K562 treated with DMSO at 1 percent for 24 hours (cell line): ENCODE results near the gene DUSP12. TPM values are rescaled to one million over a fixed set of nuclear protein-coding genes. Genes with fewer than 3 reads are reported as not detected.

ENCODE experiments used
- total RNA-seq: library from RNA; unstranded; fragments of 300-600 nt; gene quantifications from 2 replicates; pipeline ENCODE4 v1.2.3, GENCODE V29; 2022; ENCODE audit warnings: low read depth; ENCODE audit not compliant: insufficient read depth

Gene DUSP12, protein sequence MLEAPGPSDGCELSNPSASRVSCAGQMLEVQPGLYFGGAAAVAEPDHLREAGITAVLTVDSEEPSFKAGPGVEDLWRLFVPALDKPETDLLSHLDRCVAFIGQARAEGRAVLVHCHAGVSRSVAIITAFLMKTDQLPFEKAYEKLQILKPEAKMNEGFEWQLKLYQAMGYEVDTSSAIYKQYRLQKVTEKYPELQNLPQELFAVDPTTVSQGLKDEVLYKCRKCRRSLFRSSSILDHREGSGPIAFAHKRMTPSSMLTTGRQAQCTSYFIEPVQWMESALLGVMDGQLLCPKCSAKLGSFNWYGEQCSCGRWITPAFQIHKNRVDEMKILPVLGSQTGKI
- total RNA-seq, result 36.1 and 41.6 TPM in 2 replicates

DNA sequence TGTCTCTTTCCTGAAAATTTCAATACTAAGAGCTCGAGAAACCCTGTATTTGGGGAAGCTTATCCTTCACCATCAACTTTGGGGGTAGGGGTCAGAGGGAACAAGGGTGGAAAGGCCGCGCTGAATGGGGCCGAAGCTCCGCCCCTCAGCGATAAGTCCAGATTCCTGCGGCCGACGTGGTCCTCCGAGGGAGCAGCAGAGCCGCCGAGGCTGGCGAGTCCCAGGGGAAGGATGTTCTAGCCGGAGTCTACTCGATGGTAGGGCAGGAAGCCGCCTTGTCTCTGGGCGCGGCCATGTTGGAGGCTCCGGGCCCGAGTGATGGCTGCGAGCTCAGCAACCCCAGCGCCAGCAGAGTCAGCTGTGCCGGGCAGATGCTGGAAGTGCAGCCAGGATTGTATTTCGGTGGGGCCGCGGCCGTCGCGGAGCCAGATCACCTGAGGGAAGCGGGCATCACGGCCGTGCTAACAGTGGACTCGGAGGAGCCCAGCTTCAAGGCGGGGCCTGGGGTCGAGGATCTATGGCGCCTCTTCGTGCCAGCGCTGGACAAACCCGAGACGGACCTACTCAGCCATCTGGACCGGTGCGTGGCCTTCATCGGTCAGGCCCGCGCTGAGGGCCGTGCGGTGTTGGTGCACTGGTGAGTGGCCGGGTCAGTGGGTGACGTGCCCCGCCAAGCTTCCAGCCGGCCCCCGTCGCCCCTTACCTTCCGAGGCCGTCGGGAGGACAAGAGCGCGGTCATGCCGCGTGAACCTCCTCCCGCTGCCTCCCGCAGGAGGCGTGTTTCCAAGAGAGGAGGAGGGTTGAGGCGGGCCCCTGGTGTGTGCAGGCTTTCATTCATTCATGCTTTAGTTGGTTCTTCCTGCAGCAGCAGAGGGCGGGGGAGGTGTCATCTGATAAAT is at the start of gene DUSP12:
Gene DUSP12 (plus strand): TSS at position 278 of the 899 bp plus-strand sequence. CDS start 16 bp downstream, at position 294.

DNA sequence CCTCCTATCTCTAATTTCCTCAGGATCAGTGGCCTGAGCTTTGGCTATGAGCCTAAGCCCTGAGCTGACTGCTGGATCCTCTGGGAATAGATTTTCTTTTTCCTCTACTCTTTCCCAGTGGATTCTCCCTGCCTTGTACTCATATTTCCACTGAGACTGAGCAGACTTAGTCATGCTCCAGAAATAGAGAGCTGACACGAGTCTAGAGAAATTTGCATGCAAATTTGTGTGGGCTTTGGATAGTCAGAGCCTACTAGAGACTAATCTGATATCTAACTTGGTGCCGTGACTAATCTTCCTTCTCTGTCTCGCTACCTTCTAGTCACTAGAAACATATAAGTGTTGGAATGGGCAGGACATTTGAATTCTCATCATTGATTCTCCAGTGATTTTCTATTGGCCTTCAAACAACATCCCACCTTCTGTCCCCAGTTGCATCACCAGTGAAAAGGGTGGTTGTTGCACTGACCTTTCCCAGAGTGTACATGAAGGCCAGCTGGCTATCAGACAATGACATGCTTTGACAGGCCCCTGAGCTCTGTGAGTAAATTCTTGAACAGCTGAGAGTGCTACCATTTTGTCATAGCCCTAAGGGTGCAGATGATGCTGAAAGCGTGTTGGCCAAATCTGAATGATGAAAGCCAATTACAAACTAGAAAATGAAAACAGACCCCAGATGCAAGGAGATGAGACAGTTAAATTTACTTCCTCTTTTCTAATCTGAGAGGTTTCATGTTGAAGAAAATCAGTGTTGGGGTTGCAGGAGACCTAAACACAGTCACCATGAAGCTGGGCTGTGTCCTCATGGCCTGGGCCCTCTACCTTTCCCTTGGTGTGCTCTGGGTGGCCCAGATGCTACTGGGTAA is 42.9 kb upstream of the DUSP12 start, which contains the start of gene FCRLA:
Gene FCRLA (plus strand): TSS at position 748 of the 866 bp plus-strand sequence. CDS start 36 bp downstream, at position 784.

DNA sequence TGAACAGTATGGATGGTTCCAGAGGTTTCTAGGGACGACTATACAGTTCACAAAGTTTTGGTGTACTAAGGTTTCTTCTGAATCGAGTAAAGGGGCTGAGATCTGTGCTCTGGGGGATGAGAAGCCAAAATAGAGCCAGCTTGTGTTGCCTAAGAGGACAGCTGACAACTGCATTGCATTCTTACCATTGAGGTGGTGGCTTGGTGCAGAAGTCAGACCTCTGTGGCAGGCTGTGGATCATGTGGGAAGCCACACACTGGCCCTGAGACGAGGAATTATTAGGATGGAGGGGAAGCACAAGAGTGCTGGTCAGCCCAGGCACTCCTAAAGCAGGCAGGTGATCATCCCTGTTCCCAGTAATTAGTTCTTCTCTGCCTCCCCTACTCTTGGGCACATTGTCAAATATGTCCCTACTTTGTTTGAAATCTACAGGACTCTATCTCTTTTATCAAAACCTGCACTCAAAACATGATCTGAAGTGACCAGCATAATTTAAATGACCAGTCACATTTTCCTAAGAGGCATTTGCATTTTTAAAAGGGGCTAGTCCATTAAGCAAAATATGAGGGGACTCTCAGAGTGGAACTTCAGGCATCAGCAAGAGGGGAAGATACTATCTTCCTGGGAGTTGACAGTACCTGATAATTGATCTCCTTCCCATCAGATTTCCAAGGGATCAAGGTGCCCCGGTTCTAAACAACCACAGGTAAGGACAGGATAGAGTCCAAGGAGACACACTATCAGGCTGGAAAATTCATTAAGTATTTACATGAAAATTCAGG is 28.4 kb upstream of the DUSP12 start, which contains the start of gene FCRLB:
Gene FCRLB (plus strand): TSS at position 589 of the 782 bp plus-strand sequence. CDS start 1,129 bp downstream, outside the sequence.

DNA sequence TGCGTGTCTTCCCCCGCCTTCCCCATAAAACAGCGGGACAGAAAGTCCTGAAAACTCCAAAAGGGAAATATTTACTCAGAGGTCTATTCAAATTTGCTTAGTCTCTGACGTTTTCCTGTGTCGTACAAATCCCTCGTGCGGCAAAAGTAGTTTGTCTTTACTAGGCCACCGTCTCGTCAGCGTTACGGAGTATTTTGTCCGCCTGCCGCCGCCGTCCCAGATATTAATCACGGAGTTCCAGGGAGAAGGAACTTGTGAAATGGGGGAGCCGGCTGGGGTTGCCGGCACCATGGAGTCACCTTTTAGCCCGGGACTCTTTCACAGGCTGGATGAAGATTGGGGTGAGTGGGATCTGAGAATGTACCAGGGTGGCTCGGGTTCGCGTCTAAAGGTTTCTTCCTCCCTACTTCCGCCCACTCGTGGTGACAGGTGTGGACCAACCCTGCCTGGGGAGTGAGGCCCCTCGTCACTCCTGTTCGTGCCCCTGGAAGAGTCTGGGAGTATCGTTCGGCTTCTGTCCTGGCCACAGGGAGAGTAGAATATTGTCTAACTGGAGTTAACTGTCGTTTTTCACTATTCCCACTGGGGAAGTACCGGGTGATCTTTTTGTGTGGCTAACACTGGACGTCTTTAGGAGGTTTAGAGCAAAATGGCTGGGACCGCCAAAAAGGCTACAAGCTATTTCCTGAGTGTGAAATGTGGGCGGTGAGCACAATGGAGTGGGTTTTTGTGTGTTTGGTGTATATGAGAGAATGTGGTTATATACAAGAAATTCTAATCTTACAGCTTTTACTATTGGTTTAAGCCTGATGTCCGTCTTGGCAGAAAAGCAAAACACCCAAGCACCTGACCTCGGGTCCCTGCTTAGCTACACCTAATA is 16.8 kb downstream of the DUSP12 start, which contains the start of gene ATF6:
Gene ATF6 (plus strand): TSS at position 219 of the 880 bp plus-strand sequence. CDS start 41 bp downstream, at position 260.

Other genes starting within 250 kb of the DUSP12 start
- gene FCGR2A, start 244.3 kb upstream of the DUSP12 start, total RNA-seq, result 92.8 and 94.7 TPM in 2 replicates
- 14.7 and 19.0 TPM in 2 replicates for gene HSPA6, start 225.2 kb upstream of the DUSP12 start, total RNA-seq
- not detected in 2 replicates for gene FCGR3A, start 200.0 kb upstream of the DUSP12 start, total RNA-seq
- gene FCGR3B, start 118.6 kb upstream of the DUSP12 start, total RNA-seq, result 0.34 TPM in 1 of 2 replicates, not detected in the other
- 7.8 and 11.0 TPM in 2 replicates for gene FCGR2B, start 86.6 kb upstream of the DUSP12 start, total RNA-seq
- gene FCRLA, start 42.6 kb upstream of the DUSP12 start, total RNA-seq, result 12.0 and 14.9 TPM in 2 replicates
- gene FCRLB, start 28.2 kb upstream of the DUSP12 start, total RNA-seq, result 3.3 and 4.0 TPM in 2 replicates
- gene ATF6, start 16.5 kb downstream of the DUSP12 start, total RNA-seq, result 15.7 and 17.3 TPM in 2 replicates